HEK293T (cell line): ENCODE data around the gene SYNPO2L.
"Not testable (repeated sequence)": the region's sequence is repeated elsewhere in the genome, so short reads cannot be mapped to it uniquely, and the experiment has no call there.

Experiments
- BHLHE40 ChIP-seq: fragments of 450-650 bp; IDR thresholded peaks from 2 replicates; pipeline ENCODE4 v1.6.1; 2016; ENCODE audit warnings: mild to moderate bottlenecking, moderate library complexity, borderline replicate concordance
- FOXA1 ChIP-seq: fragments of 450-650 bp; IDR thresholded peaks from 2 replicates; pipeline ENCODE4 v1.6.1; 2016; ENCODE audit warnings: mild to moderate bottlenecking
- NFRKB ChIP-seq: fragments of 450-650 bp; IDR thresholded peaks from 2 replicates; pipeline ENCODE4 v1.6.1; 2016; ENCODE audit warnings: mild to moderate bottlenecking, moderate library complexity
- SP1 ChIP-seq: fragments of 450-650 bp; IDR thresholded peaks from 2 replicates; pipeline ENCODE4 v1.6.1; 2017
- TF ChIP-seq, protein P1 (sequence below): fragments of 450-650 bp; IDR thresholded peaks from 2 replicates; pipeline ENCODE4 v1.6.1; 2016

DNA sequence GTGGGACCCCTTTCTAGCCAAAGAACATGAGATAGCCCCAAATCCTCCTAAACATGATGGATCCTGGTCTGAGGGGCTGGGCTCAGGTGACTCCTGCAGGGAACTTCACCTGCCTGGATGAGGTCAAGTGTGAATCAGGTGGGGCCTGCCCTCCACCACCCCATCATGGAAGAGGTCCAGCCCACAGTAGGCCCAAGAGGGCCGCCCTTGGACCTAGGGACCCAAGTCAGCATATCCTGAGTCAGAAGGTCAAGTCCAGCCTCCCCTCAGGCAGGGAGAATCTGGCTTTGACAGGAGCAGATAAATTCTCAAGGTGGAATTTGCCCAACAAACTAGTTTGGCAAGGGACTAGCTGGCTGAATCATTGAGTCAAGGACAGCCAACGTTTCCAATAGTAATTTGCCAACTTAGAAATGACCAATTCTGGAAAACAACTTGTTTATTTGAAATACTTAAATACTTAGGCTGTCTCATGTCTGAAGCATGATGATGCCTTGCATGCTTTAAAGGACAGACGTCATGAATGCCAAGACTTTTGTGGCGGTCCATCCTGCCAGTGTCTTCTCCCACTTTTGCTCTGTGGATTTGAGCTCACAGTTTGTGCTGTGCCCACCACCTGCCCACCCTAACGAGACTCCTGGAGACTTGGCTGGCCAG is 10.5 kb upstream of the SYNPO2L start:
- not testable (repeated sequence) for TF ChIP-seq NFRKB, BHLHE40, SP1, FOXA1
- TF ChIP-seq, protein P1, sequence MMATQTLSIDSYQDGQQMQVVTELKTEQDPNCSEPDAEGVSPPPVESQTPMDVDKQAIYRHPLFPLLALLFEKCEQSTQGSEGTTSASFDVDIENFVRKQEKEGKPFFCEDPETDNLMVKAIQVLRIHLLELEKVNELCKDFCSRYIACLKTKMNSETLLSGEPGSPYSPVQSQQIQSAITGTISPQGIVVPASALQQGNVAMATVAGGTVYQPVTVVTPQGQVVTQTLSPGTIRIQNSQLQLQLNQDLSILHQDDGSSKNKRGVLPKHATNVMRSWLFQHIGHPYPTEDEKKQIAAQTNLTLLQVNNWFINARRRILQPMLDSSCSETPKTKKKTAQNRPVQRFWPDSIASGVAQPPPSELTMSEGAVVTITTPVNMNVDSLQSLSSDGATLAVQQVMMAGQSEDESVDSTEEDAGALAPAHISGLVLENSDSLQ = not testable (repeated sequence)
